HG03060 (cell line): ENCODE measurements around the gene IFNA14.
"Not testable (repeated sequence)": the region's sequence is repeated elsewhere in the genome, so short reads cannot be mapped to it uniquely, and the experiment has no call there.

Experiments
- ATAC-seq: cut with Tn5 transposase; IDR thresholded peaks from one replicate; pipeline ENCODE4 v1.9.1; 2021; ENCODE audit warnings: low read depth, moderate number of reproducible peaks; ENCODE audit not compliant: unreplicated experiment

The IFNA14 gene

GRCh38 chr9:21239911-21240310 lies at the start of gene IFNA14:
Gene IFNA14, minus strand, starts transcription at chr9:21240005. Its CDS starts 70 bp downstream, at chr9:21239935.
- no peak for ATAC-seq

DNA sequence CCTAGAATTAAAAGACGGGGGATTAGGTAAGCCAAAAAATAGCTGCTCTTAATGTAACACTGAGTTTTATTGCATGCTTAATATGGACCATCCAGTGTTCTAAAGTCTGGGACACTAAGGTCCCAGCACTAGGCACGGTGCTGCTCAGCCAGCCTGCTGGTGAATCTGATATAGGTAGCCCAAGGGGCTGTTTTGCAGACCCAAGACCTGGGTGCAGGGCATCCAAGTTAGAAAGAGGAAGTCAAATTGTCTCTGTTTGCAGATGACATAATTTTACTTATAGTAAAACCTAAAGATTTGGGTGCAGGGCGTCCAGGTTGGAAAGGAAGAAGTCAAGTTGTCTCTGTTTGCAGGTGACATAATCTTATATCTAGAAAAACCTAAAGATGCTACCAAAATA lies 47.5 kb upstream of the IFNA14 start:
- no peak for ATAC-seq

DNA sequence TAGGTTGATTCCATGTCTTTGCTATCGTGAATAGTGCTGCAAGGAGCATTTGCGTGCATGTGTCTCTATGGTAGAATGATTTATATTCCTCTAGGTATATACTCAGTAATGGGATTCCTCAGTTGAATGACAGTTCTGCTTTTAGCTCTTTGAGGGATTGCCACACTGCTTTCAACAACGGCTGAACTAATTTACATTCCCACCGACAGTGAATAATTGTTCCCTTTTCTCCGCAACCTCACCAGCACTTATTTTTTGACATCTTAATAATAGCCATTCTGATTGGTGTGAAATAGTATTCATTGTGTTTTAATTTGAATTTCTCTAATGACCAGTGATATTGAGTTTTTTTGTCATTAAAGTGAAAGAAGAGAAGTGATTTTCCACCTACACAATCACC lies 46.9 kb upstream of the IFNA14 start:
- ATAC-seq = no peak

- no peak for ATAC-seq
Observed at GRCh38 chr9:21286099-21286498, 46.3 kb upstream of the IFNA14 start.

- no peak for ATAC-seq
Observed at GRCh38 chr9:21281275-21281674, 41.5 kb upstream of the IFNA14 start.

GRCh38 chr9:21268347-21268657 lies 28.5 kb upstream of the IFNA14 start:
- ATAC-seq = no peak

GRCh38 chr9:21267485-21268346 lies 27.9 kb upstream of the IFNA14 start:
- no peak for ATAC-seq

- ATAC-seq = no peak
Observed at GRCh38 chr9:21266733-21267484, 27.1 kb upstream of the IFNA14 start.

DNA sequence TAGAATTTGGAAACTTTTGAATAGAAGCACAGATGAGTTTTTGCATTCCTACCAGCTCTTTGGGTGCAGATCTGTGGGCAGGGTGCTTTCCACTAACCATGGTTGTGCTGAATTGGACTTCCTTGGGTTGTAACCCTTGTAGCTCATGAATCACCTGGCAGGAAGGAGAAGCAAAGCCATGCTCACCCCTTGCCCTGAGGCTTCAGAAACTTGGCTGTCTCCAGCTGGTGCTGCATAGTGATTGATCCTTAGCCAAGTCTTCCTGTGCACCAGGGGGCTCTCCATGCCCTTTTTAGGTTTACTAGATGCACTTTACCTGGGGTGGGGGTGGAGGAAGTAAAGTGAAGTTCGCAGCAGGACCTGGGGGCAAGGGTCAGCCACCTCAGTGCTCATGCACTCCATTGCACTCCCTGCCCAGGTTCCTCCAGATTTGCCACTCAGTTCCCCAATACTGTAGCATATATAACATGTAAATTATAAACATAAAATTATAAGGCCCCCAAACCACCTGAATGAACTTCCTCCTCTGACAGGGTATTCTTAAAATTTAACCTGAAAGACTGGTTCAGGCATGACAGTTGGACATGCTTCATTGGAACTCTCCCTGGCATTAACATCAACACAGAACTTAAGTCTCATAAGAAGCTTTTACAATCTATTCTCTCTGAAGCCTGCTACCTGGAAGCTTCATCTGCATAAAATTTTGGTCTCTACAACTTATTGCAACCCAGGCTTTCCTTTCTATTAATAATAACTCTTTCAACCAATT lies 25.8 kb upstream of the IFNA14 start:
- ATAC-seq = no peak

DNA sequence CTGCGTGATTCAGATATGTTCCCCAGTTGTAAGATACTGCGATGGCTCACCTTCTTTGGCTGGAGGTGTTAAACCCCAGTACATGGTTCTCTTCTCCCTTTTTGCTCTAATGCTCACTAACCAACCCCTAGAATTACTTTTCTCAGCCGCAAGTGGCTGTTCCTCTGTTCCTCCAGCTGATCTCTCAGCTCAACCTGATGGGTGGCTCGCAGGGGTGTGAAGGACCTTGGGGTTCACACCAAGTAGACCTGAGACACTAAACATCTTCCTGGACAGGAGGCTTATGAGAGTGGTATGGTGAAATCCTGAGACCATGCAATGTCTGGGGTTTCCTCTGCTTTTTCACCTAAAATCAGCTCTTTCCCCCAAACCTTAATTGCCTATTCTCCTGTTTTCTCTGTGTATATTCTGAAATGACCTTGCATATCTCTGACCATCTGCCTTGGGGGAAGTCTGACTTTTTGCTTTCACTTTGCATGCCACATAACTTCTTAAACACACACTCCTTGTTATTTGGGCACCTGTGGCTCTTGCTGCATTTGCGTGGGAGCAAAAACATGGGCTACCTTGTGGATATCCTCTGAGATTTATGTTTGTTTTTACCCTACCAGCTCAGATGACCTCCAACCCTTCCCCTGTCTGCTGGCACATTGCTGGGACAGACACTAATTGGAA lies 15.9 kb upstream of the IFNA14 start:
- ATAC-seq = no peak

- peak; percentile 68 for ATAC-seq
Observed at GRCh38 chr9:21252721-21253547, 13.1 kb upstream of the IFNA14 start.

DNA sequence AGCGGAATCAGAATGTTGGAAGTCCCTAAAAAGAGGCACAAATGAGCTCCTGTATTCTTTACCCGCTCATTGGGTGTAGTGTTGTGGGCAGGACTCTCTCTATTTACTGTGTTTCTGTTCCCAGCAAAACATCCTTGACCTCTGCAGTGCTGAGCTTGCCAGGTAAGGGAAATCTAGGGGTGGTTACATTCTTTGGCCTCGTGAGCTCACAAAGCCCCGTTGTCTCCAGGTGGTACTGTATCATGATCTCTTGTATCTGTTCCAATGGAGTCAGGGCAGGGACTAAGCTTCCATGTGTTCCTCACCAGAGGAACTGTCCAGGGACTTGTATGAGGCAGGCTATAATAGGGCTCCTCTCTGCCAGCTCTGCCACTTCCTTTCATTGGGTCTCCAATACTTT lies 11.8 kb upstream of the IFNA14 start:
- no peak for ATAC-seq

- ATAC-seq = no peak
Observed at GRCh38 chr9:21251190-21251589, 11.4 kb upstream of the IFNA14 start.

DNA sequence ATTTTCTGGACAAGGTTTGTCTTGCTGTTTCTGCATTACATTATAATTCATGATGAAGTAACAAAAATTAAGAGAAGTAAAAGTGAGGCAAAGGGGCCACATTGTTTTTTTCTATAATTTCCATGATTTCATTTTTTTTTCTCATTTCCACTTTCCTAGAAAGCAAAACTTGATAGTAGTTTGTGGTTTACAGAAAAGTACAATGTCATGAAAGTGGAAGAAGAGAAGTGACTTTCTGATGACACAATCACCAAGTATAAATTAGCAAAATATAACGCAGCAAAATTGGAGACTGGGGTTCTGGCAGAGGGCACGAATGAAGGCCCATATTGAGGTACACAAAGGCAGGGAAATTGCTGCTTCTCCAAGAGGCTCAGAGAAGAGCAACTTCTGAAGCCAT lies 5.0 kb upstream of the IFNA14 start:
- ATAC-seq = no peak

- ATAC-seq = not testable (repeated sequence)
Observed at GRCh38 chr9:21236360-21236714, 3.5 kb downstream of the IFNA14 start.

- ATAC-seq = peak; percentile 71
Observed at GRCh38 chr9:21235468-21236359, 4.1 kb downstream of the IFNA14 start.

DNA sequence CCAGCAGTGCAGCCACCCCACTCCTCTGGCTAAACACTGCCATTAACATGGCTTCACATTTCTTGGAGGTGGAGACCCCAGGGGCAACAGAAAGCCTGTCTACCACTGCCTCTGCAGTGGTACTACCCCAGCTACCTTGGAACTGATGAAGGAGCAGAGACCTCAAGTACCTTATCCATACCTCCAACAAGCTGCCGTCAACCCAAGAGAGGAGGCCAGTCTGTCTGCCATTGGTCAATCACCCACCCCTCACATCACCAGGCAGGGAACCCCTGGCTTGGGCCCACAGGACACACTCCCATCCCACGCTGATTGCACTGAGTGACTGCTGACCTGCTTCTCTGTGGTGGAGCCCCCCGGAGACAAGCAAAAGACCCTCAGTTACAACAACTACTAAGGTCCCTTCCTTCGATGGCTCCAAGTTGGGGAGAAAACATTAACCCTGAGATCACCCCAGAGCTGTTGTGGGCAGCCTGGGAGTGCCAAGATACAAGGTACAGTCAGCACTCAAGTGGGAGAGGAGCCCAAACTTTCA lies 5.6 kb downstream of the IFNA14 start:
- no peak for ATAC-seq

DNA sequence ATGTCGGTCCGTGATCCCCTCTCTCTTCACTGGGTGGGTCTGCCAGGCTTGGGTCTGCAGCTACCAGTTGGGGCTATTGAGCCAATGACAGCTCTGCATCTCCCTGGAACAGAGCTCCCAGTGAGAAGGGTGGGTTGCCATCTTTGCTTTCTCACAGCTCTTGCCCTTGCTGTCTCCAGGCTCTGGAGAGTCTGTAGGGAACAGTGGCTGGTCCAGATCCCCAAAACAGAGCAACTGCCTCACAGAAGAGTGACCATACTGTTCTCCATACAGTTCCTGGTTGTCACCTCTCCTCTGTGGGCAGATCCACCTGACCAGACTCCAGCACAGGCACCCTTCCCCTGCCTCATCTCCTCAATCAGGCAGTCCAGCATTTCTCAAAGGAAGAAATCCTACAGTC lies 6.5 kb downstream of the IFNA14 start:
- ATAC-seq = no peak

DNA sequence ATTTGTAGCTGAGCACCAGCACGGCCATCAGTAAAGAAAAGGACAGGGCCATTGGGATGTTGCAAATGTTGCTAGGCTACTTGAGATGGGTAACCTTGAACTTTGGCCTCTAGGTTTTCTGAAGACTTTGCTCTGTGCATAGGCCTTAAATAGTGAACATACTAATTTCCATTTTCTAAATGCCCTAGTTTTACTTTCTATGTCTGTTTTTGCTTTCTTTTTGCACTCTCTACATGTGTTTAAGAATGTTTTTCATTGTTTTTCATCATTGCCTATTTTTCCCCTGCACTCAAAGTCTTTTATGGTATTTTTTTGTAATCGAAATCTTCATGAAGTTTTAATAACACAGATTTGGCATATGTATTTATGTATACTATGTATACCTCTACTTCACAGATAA lies 11.7 kb downstream of the IFNA14 start, which contains the start of gene IFNA17:
Gene IFNA17, minus strand, starts transcription at position 101 of the 400 bp plus-strand sequence. Its CDS starts 49 bp downstream, at position 52.
- ATAC-seq = no peak
